HG03064 (cell line): Measurements from ENCODE around the gene LMNTD2.

Experiments used
- ATAC-seq: cut with Tn5 transposase; IDR thresholded peaks from one replicate; pipeline ENCODE4 v1.9.1; 2021; ENCODE audit warnings: low read depth; ENCODE audit not compliant: unreplicated experiment

LMNTD2 gene

GRCh38 chr11:554428-555226 lies 5.9 kb downstream of the LMNTD2 start:
- no peak for ATAC-seq

GRCh38 chr11:553988-554340 lies 6.6 kb downstream of the LMNTD2 start:
- no peak for ATAC-seq

GRCh38 chr11:553083-553987 lies 7.2 kb downstream of the LMNTD2 start:
- no peak for ATAC-seq

GRCh38 chr11:551596-551995 lies 8.9 kb downstream of the LMNTD2 start:
- ATAC-seq = no peak

GRCh38 chr11:551131-551530 lies 9.4 kb downstream of the LMNTD2 start:
- no peak for ATAC-seq

GRCh38 chr11:550746-551085 lies 9.8 kb downstream of the LMNTD2 start:
- no peak for ATAC-seq

GRCh38 chr11:550021-550745 lies 10.4 kb downstream of the LMNTD2 start:
- no peak for ATAC-seq

GRCh38 chr11:548700-549603 lies 11.6 kb downstream of the LMNTD2 start:
- no peak for ATAC-seq

GRCh38 chr11:545171-545570 lies 15.4 kb downstream of the LMNTD2 start:
- ATAC-seq = no peak

GRCh38 chr11:544817-545166 lies 15.7 kb downstream of the LMNTD2 start:
- ATAC-seq = no peak

- no peak for ATAC-seq
Measured at GRCh38 chr11:541433-541885, 19.1 kb downstream of the LMNTD2 start.

GRCh38 chr11:540583-541432 lies 19.7 kb downstream of the LMNTD2 start:
- ATAC-seq = no peak

- no peak for ATAC-seq
Measured at GRCh38 chr11:539971-540481, 20.5 kb downstream of the LMNTD2 start.

- ATAC-seq = no peak
Measured at GRCh38 chr11:538431-539051, 22.0 kb downstream of the LMNTD2 start.

- ATAC-seq = no peak
Measured at GRCh38 chr11:537622-538430, 22.7 kb downstream of the LMNTD2 start.

GRCh38 chr11:536841-537621 lies 23.5 kb downstream of the LMNTD2 start, which contains the start of gene LRRC56:
TSS of gene LRRC56 (plus strand) at chr11:537527. CDS start at chr11:540685, 3,158 bp downstream.
- ATAC-seq = no peak
